Naive thymus-derived CD4-positive, alpha-beta T cell (primary cell): Measurements from ENCODE around the gene LRRN2. TPM values are rescaled to one million over a fixed set of nuclear protein-coding genes. Genes with fewer than 3 reads are reported as not detected.

ENCODE experiments used
- ATAC-seq: fragments of 150-1000 bp; cut with Tn5 transposase; 2 replicates; pipeline ENCODE4 v1.10.0; 2021; ENCODE audit warnings: mild to moderate bottlenecking, moderate library complexity
- CTCF ChIA-PET: fragments of 350-600 bp; sonication (Branson Sonifier 250); formaldehyde crosslinking; loops from one replicate; lab custom pipeline; 2021; ENCODE audit warnings: antibody characterized with exemption; lab: Charles Lee
- POLR2A ChIA-PET: fragments of 350-600 bp; sonication (Branson Sonifier 250); formaldehyde crosslinking; loops from one replicate; lab custom pipeline; 2021; ENCODE audit warnings: antibody characterized with exemption, inconsistent platforms; lab: Charles Lee
- DNase-seq, 9 donors: peaks; one replicate each; pipeline versions ENCODE4 v3.0.0 to v3.0.0-alpha.2; 2020 to 2022; ENCODE audit warnings: mixed read lengths in 1 of 9
- H3K27ac ChIP-seq: one replicate; pipeline ENCODE4 v1.7.0; 2013; ENCODE audit warnings: mild to moderate bottlenecking, low read depth, low read length, moderate library complexity
- H3K27me3 ChIP-seq, 2 donors: one replicate each; pipeline ENCODE4 v1.7.0; 2013; ENCODE audit warnings: low read length in 2 of 2, mild to moderate bottlenecking in 2 of 2, moderate library complexity in 2 of 2; ENCODE audit not compliant: control insufficient read depth in 2 of 2, insufficient read depth in 2 of 2
- H3K36me3 ChIP-seq, 3 experiments: 1 replicate in 2 of 3; 2 replicates in 1 of 3; pipeline ENCODE4 v1.7.0; 2013; ENCODE audit warnings: low read length in 3 of 3, mild to moderate bottlenecking in 3 of 3, moderate library complexity in 1 of 3; ENCODE audit not compliant: insufficient read depth in 3 of 3, control insufficient read depth in 2 of 3
- H3K4me1 ChIP-seq, 2 donors: one replicate each; pipeline ENCODE4 v1.7.0; 2013; ENCODE audit warnings: low read length in 2 of 2, mild to moderate bottlenecking in 2 of 2, moderate library complexity in 1 of 2; ENCODE audit not compliant: control insufficient read depth in 2 of 2, insufficient read depth in 2 of 2
- H3K4me3 ChIP-seq: 2 replicates; pipeline ENCODE4 v1.7.0; 2013; ENCODE audit warnings: mild to moderate bottlenecking, low read length
- H3K9me3 ChIP-seq, 3 experiments: 1 replicate in 2 of 3; 2 replicates in 1 of 3; pipeline ENCODE4 v1.7.0; 2013; ENCODE audit warnings: low read length in 3 of 3; ENCODE audit not compliant: control insufficient read depth in 2 of 3
- H3K27ac Mint-ChIP-seq, 9 donors: one replicate each; pipeline ENCODE4 v1.8.0; 2020 to 2022; ENCODE audit warnings: mixed read lengths in 9 of 9, mild to moderate bottlenecking in 8 of 9, moderate library complexity in 5 of 9, inconsistent platforms in 2 of 9
- H3K27me3 Mint-ChIP-seq, 5 donors: one replicate each; pipeline ENCODE4 v1.8.0; 2021 to 2022; ENCODE audit warnings: mixed read lengths in 5 of 5, mild to moderate bottlenecking in 1 of 5
- H3K36me3 Mint-ChIP-seq, 5 donors: one replicate each; pipeline ENCODE4 v1.8.0; 2020 to 2022; ENCODE audit warnings: mixed read lengths in 5 of 5, mild to moderate bottlenecking in 3 of 5, inconsistent platforms in 1 of 5
- H3K4me1 Mint-ChIP-seq, 7 donors: one replicate each; pipeline ENCODE4 v1.8.0; 2020 to 2022; ENCODE audit warnings: mixed read lengths in 7 of 7, mild to moderate bottlenecking in 3 of 7, inconsistent platforms in 1 of 7
- H3K4me3 Mint-ChIP-seq, 10 donors: one replicate each; pipeline ENCODE4 v1.8.0; 2020 to 2022; ENCODE audit warnings: mild to moderate bottlenecking in 10 of 10, mixed read lengths in 10 of 10, moderate library complexity in 6 of 10, inconsistent platforms in 2 of 10
- H3K9me3 Mint-ChIP-seq, 11 donors: one replicate each; pipeline ENCODE4 v1.8.0; 2020 to 2022; ENCODE audit warnings: mixed read lengths in 11 of 11, mild to moderate bottlenecking in 4 of 11, inconsistent platforms in 1 of 11, moderate library complexity in 1 of 11
- intact Hi-C, 2 donors: fragments of 100-400 bp; cut with micrococcal nuclease; formaldehyde crosslinking; loops; one replicate each; pipeline ENCODE4 v1.15.1; 2023
- polyA plus RNA-seq, 2 donors: library from polyadenylated mRNA; unstranded; fragments of 300-500 nt; fragmentation: Illumina TruSeq; gene quantifications; one replicate each; pipeline ENCODE4 v1.2.3, GENCODE V29; 2021
- total RNA-seq, 6 experiments: library from RNA in 5 of 6; stranded (reverse) in 5 of 6; gene quantifications; 1 replicate in 5 of 6; 2 replicates in 1 of 6; pipeline ENCODE4 v1.2.3 and lab custom pipeline; 2021 to 2026

LRRN2 gene
- total and polyA plus RNA-seq, 7 experiments from 2014 or later = 1.3 TPM; not detected in 6

- intact Hi-C loops = no loop called here
- H3K27ac Mint-ChIP-seq = no peak overlapping the region
- peaks cover 0 to 1% (median 0%) of the 10 kb centered on the region in 11 donors for H3K9me3 Mint-ChIP-seq
- peaks cover 3 to 27% (median 10%) of the 10 kb centered on the region in 5 donors for H3K36me3 Mint-ChIP-seq
- peak overlapping the region in 1 of 10 donors; percentile 19 for H3K4me3 Mint-ChIP-seq
- H3K4me1 ChIP-seq = no peaks in the 10 kb centered on the region
- no peaks in the 10 kb centered on the region for H3K9me3 ChIP-seq
- no peaks in the 10 kb centered on the region for H3K36me3 ChIP-seq
- H3K27me3 Mint-ChIP-seq = no peaks in the 10 kb centered on the region
- ATAC-seq (no peak), DNase-seq (no peak)
- ChIA-PET CTCF (no interaction called here), POLR2A (interaction anchor here (1.3 kb wide), 1 partner anchor 72 kb away, joined by 3 read pairs; the partner anchor contains the start of gene MDM4)
- H3K4me3 ChIP-seq = no peak overlapping the region
- H3K4me1 Mint-ChIP-seq = peaks cover 0 to 12% (median 9%) of the 10 kb centered on the region in 7 donors
- H3K27ac ChIP-seq = no peak overlapping the region
- H3K27me3 ChIP-seq = no peaks in the 10 kb centered on the region
Measured at GRCh38 chr1:204587621-204588020, 97.9 kb downstream of the LRRN2 start.

GRCh38 chr1:204584699-204585372 is 100.7 kb downstream of the LRRN2 start:
- ChIA-PET CTCF (interaction anchor here (0.6 to 0.8 kb wide), 2 partner anchors 37 to 222 kb away, joined by 4 to 10 read pairs; no protein-coding TSS in a partner anchor), POLR2A (no interaction called here)
- no peaks in the 10 kb centered on the region for H3K27me3 ChIP-seq
- no peak overlapping the region for H3K4me3 ChIP-seq
- peak overlapping the region in 8 of 9 donors; percentile 21 to 77 (median 42) for H3K27ac Mint-ChIP-seq
- H3K9me3 Mint-ChIP-seq = peaks cover 0 to 1% (median 0%) of the 10 kb centered on the region in 11 donors
- no peaks in the 10 kb centered on the region for H3K27me3 Mint-ChIP-seq
- H3K27ac ChIP-seq = no peak overlapping the region
- H3K4me1 Mint-ChIP-seq = peaks cover 9 to 27% (median 20%) of the 10 kb centered on the region in 7 donors
- peak; percentile 73 for ATAC-seq
- DNase-seq = peak in 1 of 9 donors; percentile 16
- peaks cover 0 to 3% (median 3%) of the 10 kb centered on the region in 3 experiments for H3K36me3 ChIP-seq
- H3K36me3 Mint-ChIP-seq = peaks cover 5 to 39% (median 13%) of the 10 kb centered on the region in 5 donors
- intact Hi-C loops = no loop called here
- no peaks in the 10 kb centered on the region for H3K9me3 ChIP-seq
- peaks cover 0 to 10% of the 10 kb centered on the region in 2 donors for H3K4me1 ChIP-seq
- peak overlapping the region in 9 of 10 donors; percentile 15 to 65 (median 56) for H3K4me3 Mint-ChIP-seq

GRCh38 chr1:204583909-204584632 is 101.5 kb downstream of the LRRN2 start:
- CTCF ChIA-PET = interaction anchor here (0.6 to 0.8 kb wide), 2 partner anchors 38 to 223 kb away, joined by 4 to 10 read pairs; no protein-coding TSS in a partner anchor
- intact Hi-C loops = no loop called here
- Mint-ChIP-seq H3K27ac (peak overlapping the region in 5 of 9 donors; percentile 39 to 59 (median 43)), H3K4me3 (peak overlapping the region in 2 of 10 donors; percentile 12 to 25), H3K9me3 (peaks cover 0 to 1% (median 0%) of the 10 kb centered on the region in 11 donors), H3K27me3 (no peaks in the 10 kb centered on the region), H3K4me1 (peaks cover 14 to 35% (median 28%) of the 10 kb centered on the region in 7 donors), H3K36me3 (peaks cover 6 to 36% (median 13%) of the 10 kb centered on the region in 5 donors)
- Histone ChIP-seq H3K27me3 (no peaks in the 10 kb centered on the region), H3K9me3 (no peaks in the 10 kb centered on the region), H3K36me3 (peaks cover 0 to 3% (median 3%) of the 10 kb centered on the region in 3 experiments), H3K27ac (no peak overlapping the region), H3K4me3 (no peak overlapping the region), H3K4me1 (peaks cover 5 to 17% of the 10 kb centered on the region in 2 donors)
- POLR2A ChIA-PET = no interaction called here
- ATAC-seq = no peak
- no peak for DNase-seq

GRCh38 chr1:204581759-204582158 is 103.8 kb downstream of the LRRN2 start:
- H3K4me1 Mint-ChIP-seq = peaks cover 20 to 50% (median 41%) of the 10 kb centered on the region in 7 donors
- intact Hi-C loops = no loop called here
- no peaks in the 10 kb centered on the region for H3K27me3 Mint-ChIP-seq
- POLR2A ChIA-PET = no interaction called here
- H3K4me3 Mint-ChIP-seq = no peak overlapping the region
- peaks cover 3 to 29% (median 11%) of the 10 kb centered on the region in 5 donors for H3K36me3 Mint-ChIP-seq
- no peak overlapping the region for H3K27ac ChIP-seq
- H3K36me3 ChIP-seq = peaks cover 0 to 3% (median 3%) of the 10 kb centered on the region in 3 experiments
- DNase-seq = no peak
- CTCF ChIA-PET = no interaction called here
- H3K9me3 Mint-ChIP-seq = no peaks in the 10 kb centered on the region
- peaks cover 9 to 26% of the 10 kb centered on the region in 2 donors for H3K4me1 ChIP-seq
- no peaks in the 10 kb centered on the region for H3K27me3 ChIP-seq
- no peak for ATAC-seq
- no peak overlapping the region for H3K4me3 ChIP-seq
- H3K9me3 ChIP-seq = no peaks in the 10 kb centered on the region
- peak overlapping the region in 4 of 9 donors; percentile 15 to 56 (median 30) for H3K27ac Mint-ChIP-seq

- intact Hi-C loops = no loop called here
- CTCF ChIA-PET = interaction anchor here (0.7 to 0.8 kb wide), 2 partner anchors 88 to 181 kb away, joined by 3 read pairs; no protein-coding TSS in a partner anchor
- H3K9me3 Mint-ChIP-seq = no peaks in the 10 kb centered on the region
- ATAC-seq = no peak
- Histone ChIP-seq H3K9me3 (no peaks in the 10 kb centered on the region), H3K4me1 (peaks cover 9 to 26% of the 10 kb centered on the region in 2 donors), H3K27me3 (no peaks in the 10 kb centered on the region), H3K27ac (no peak overlapping the region), H3K36me3 (peaks cover 0 to 3% (median 3%) of the 10 kb centered on the region in 3 experiments), H3K4me3 (no peak overlapping the region)
- H3K27ac Mint-ChIP-seq = peak overlapping the region in 8 of 9 donors; percentile 25 to 96 (median 88)
- POLR2A ChIA-PET = interaction anchor here (1.8 kb wide), 1 partner anchor 13 kb away, joined by 4 read pairs; no protein-coding TSS in a partner anchor
- H3K4me3 Mint-ChIP-seq = peak overlapping the region in 4 of 10 donors; percentile 29 to 84 (median 66)
- H3K36me3 Mint-ChIP-seq = peaks cover 3 to 25% (median 8%) of the 10 kb centered on the region in 5 donors
- H3K4me1 Mint-ChIP-seq = peaks cover 20 to 54% (median 41%) of the 10 kb centered on the region in 7 donors
- H3K27me3 Mint-ChIP-seq = no peaks in the 10 kb centered on the region
- no peak for DNase-seq
Measured at GRCh38 chr1:204580862-204581261, 104.7 kb downstream of the LRRN2 start.

- peaks cover 3 to 28% (median 4%) of the 10 kb centered on the region in 5 donors for H3K36me3 Mint-ChIP-seq
- peak overlapping the region; percentile 47 for H3K4me3 ChIP-seq
- CTCF ChIA-PET = interaction anchor here (0.6 to 1.4 kb wide), 2 partner anchors 171 to 228 kb away, joined by 3 to 4 read pairs; no protein-coding TSS in a partner anchor
Measured at GRCh38 chr1:204579681-204580080, 105.9 kb downstream of the LRRN2 start.

More at GRCh38 chr1:204579681-204580080, 105.9 kb downstream of the LRRN2 start:
- peaks cover 14 to 46% (median 35%) of the 10 kb centered on the region in 7 donors for H3K4me1 Mint-ChIP-seq
- H3K4me3 Mint-ChIP-seq = peak overlapping the region; percentile 41 to 88 (median 82)
- no peaks in the 10 kb centered on the region for H3K9me3 ChIP-seq
- H3K27me3 Mint-ChIP-seq = no peaks in the 10 kb centered on the region
- peaks cover 9 to 26% of the 10 kb centered on the region in 2 donors for H3K4me1 ChIP-seq
- H3K9me3 Mint-ChIP-seq = no peaks in the 10 kb centered on the region
- H3K27me3 ChIP-seq = no peaks in the 10 kb centered on the region
- peak overlapping the region; percentile 83 to 96 (median 89) for H3K27ac Mint-ChIP-seq
- intact Hi-C loops = loop anchor here in 1 of 2 donors (2.0 kb wide), 1 partner anchor 35 kb away; no protein-coding TSS in a partner anchor
- peak overlapping the region; percentile 67 for H3K27ac ChIP-seq
- no peak for ATAC-seq
- DNase-seq = no peak
- POLR2A ChIA-PET = interaction anchor here (0.6 to 1.8 kb wide), 2 partner anchors 14 to 65 kb away, joined by 4 to 6 read pairs; no protein-coding TSS in a partner anchor
- peaks cover 0 to 3% (median 3%) of the 10 kb centered on the region in 3 experiments for H3K36me3 ChIP-seq
